Measurements from ENCODE around the gene SDK1. TPM values are rescaled to one million over a fixed set of nuclear protein-coding genes. Genes with fewer than 3 reads are reported as not detected.

SDK1 gene
- polyA plus RNA-seq, 4 donors, result 0.27 to 5.0 (median 2.1) TPM; not detected in 1

- Histone ChIP-seq H3K36me3 (ENCODE audit: control insufficient read depth in 3 of 3, insufficient read depth in 2 of 3, low read depth in 1 of 3, low read length in 3 of 3) (peaks cover 0 to 2% (median 0%) of the 10 kb centered on the region in 3 donors), H3K9me3 (ENCODE audit: control insufficient read depth in 2 of 2, insufficient read depth in 1 of 2, low read depth in 1 of 2, low read length in 1 of 2) (no peaks in the 10 kb centered on the region), H3K27me3 (ENCODE audit: control insufficient read depth in 3 of 3, insufficient read depth in 3 of 3, low read length in 3 of 3) (no peaks in the 10 kb centered on the region), H3K27ac (ENCODE audit: low read depth in 1 of 3, low read length in 2 of 3) (no peak overlapping the region), H3K4me3 (ENCODE audit: low read depth in 1 of 3, low read length in 3 of 3) (no peak overlapping the region), H3K4me1 (ENCODE audit: control insufficient read depth in 3 of 3, insufficient read depth in 2 of 3, low read depth in 1 of 3, low read length in 2 of 3) (no peaks in the 10 kb centered on the region)
- FAIRE-seq (no peak), DNase-seq (no peak)
- 88 to 92% (median 91%) methylated on average over 7 of the region's 7 CpGs for WGBS, 3 donors
These were observed 767.2 kb downstream of the SDK1 start for GRCh38 chr7:4068286-4068685.

- DNase-seq (no peak), FAIRE-seq (no peak)
- Histone ChIP-seq H3K4me3 (ENCODE audit: low read depth in 1 of 3, low read length in 3 of 3) (no peak overlapping the region), H3K9me3 (ENCODE audit: control insufficient read depth in 2 of 2, insufficient read depth in 1 of 2, low read depth in 1 of 2, low read length in 1 of 2) (no peaks in the 10 kb centered on the region), H3K27me3 (ENCODE audit: control insufficient read depth in 3 of 3, insufficient read depth in 3 of 3, low read length in 3 of 3) (no peaks in the 10 kb centered on the region), H3K4me1 (ENCODE audit: control insufficient read depth in 3 of 3, insufficient read depth in 2 of 3, low read depth in 1 of 3, low read length in 2 of 3) (no peaks in the 10 kb centered on the region), H3K27ac (ENCODE audit: low read depth in 1 of 3, low read length in 2 of 3) (no peak overlapping the region), H3K36me3 (ENCODE audit: control insufficient read depth in 3 of 3, insufficient read depth in 2 of 3, low read depth in 1 of 3, low read length in 3 of 3) (peaks cover 0 to 2% (median 0%) of the 10 kb centered on the region in 3 donors)
- WGBS, 3 donors, result 85 to 93% (median 90%) methylated on average over 23 of the region's 23 CpGs
These were observed 768.4 kb downstream of the SDK1 start for GRCh38 chr7:4069268-4070095.

- no peak overlapping the region for H3K27ac ChIP-seq (ENCODE audit: low read depth in 1 of 3, low read length in 2 of 3)
- no peak overlapping the region for H3K4me3 ChIP-seq (ENCODE audit: low read depth in 1 of 3, low read length in 3 of 3)
- peaks cover 0 to 2% (median 0%) of the 10 kb centered on the region in 3 donors for H3K36me3 ChIP-seq (ENCODE audit: control insufficient read depth in 3 of 3, insufficient read depth in 2 of 3, low read depth in 1 of 3, low read length in 3 of 3)
- FAIRE-seq, result no peak
- no peaks in the 10 kb centered on the region for H3K4me1 ChIP-seq (ENCODE audit: control insufficient read depth in 3 of 3, insufficient read depth in 2 of 3, low read depth in 1 of 3, low read length in 2 of 3)
- 80 to 83% (median 81%) methylated on average over 7 of the region's 7 CpGs for WGBS, 3 donors
- no peak for DNase-seq
- no peaks in the 10 kb centered on the region for H3K9me3 ChIP-seq (ENCODE audit: control insufficient read depth in 2 of 2, insufficient read depth in 1 of 2, low read depth in 1 of 2, low read length in 1 of 2)
- no peaks in the 10 kb centered on the region for H3K27me3 ChIP-seq (ENCODE audit: control insufficient read depth in 3 of 3, insufficient read depth in 3 of 3, low read length in 3 of 3)
These were observed 769.2 kb downstream of the SDK1 start for GRCh38 chr7:4070214-4070613.

- Histone ChIP-seq H3K4me3 (ENCODE audit: low read depth in 1 of 3, low read length in 3 of 3) (no peak overlapping the region), H3K27me3 (ENCODE audit: control insufficient read depth in 3 of 3, insufficient read depth in 3 of 3, low read length in 3 of 3) (no peaks in the 10 kb centered on the region), H3K27ac (ENCODE audit: low read depth in 1 of 3, low read length in 2 of 3) (no peak overlapping the region), H3K36me3 (ENCODE audit: control insufficient read depth in 3 of 3, insufficient read depth in 2 of 3, low read depth in 1 of 3, low read length in 3 of 3) (peaks cover 0 to 2% (median 0%) of the 10 kb centered on the region in 3 donors), H3K4me1 (ENCODE audit: control insufficient read depth in 3 of 3, insufficient read depth in 2 of 3, low read depth in 1 of 3, low read length in 2 of 3) (no peaks in the 10 kb centered on the region), H3K9me3 (ENCODE audit: control insufficient read depth in 2 of 2, insufficient read depth in 1 of 2, low read depth in 1 of 2, low read length in 1 of 2) (no peaks in the 10 kb centered on the region)
- WGBS, 3 donors, result 71 to 84% (median 82%) methylated on average over 11 of the region's 11 CpGs
- FAIRE-seq (no peak), DNase-seq (no peak)
These were observed 770.5 kb downstream of the SDK1 start for GRCh38 chr7:4071370-4072058.

GRCh38 chr7:4072161-4072925 is 771.3 kb downstream of the SDK1 start:
- H3K9me3 ChIP-seq (ENCODE audit: control insufficient read depth in 2 of 2, insufficient read depth in 1 of 2, low read depth in 1 of 2, low read length in 1 of 2), result no peaks in the 10 kb centered on the region
- no peaks in the 10 kb centered on the region for H3K27me3 ChIP-seq (ENCODE audit: control insufficient read depth in 3 of 3, insufficient read depth in 3 of 3, low read length in 3 of 3)
- peaks cover 0 to 7% (median 0%) of the 10 kb centered on the region in 3 donors for H3K36me3 ChIP-seq (ENCODE audit: control insufficient read depth in 3 of 3, insufficient read depth in 2 of 3, low read depth in 1 of 3, low read length in 3 of 3)
- no peaks in the 10 kb centered on the region for H3K4me1 ChIP-seq (ENCODE audit: control insufficient read depth in 3 of 3, insufficient read depth in 2 of 3, low read depth in 1 of 3, low read length in 2 of 3)
- FAIRE-seq (no peak), DNase-seq (no peak)
- no peak overlapping the region for H3K27ac ChIP-seq (ENCODE audit: low read depth in 1 of 3, low read length in 2 of 3)
- no peak overlapping the region for H3K4me3 ChIP-seq (ENCODE audit: low read depth in 1 of 3, low read length in 3 of 3)
- 78 to 84% (median 78%) methylated on average over 20 of the region's 20 CpGs for WGBS, 3 donors

GRCh38 chr7:4073052-4073451 is 772.0 kb downstream of the SDK1 start:
- 88 to 91% (median 91%) methylated on average over 10 of the region's 10 CpGs for WGBS, 3 donors
- Histone ChIP-seq H3K27ac (ENCODE audit: low read depth in 1 of 3, low read length in 2 of 3) (no peak overlapping the region), H3K36me3 (ENCODE audit: control insufficient read depth in 3 of 3, insufficient read depth in 2 of 3, low read depth in 1 of 3, low read length in 3 of 3) (peaks cover 0 to 10% (median 0%) of the 10 kb centered on the region in 3 donors), H3K9me3 (ENCODE audit: control insufficient read depth in 2 of 2, insufficient read depth in 1 of 2, low read depth in 1 of 2, low read length in 1 of 2) (no peaks in the 10 kb centered on the region), H3K4me1 (ENCODE audit: control insufficient read depth in 3 of 3, insufficient read depth in 2 of 3, low read depth in 1 of 3, low read length in 2 of 3) (no peaks in the 10 kb centered on the region), H3K4me3 (ENCODE audit: low read depth in 1 of 3, low read length in 3 of 3) (no peak overlapping the region), H3K27me3 (ENCODE audit: control insufficient read depth in 3 of 3, insufficient read depth in 3 of 3, low read length in 3 of 3) (no peaks in the 10 kb centered on the region)
- FAIRE-seq, result no peak
- DNase-seq, result no peak

- WGBS, 3 donors, result 84 to 90% (median 85%) methylated on average over 13 of the region's 13 CpGs
- no peak for FAIRE-seq
- Histone ChIP-seq H3K27ac (ENCODE audit: low read depth in 1 of 3, low read length in 2 of 3) (no peak overlapping the region), H3K4me3 (ENCODE audit: low read depth in 1 of 3, low read length in 3 of 3) (no peak overlapping the region), H3K27me3 (ENCODE audit: control insufficient read depth in 3 of 3, insufficient read depth in 3 of 3, low read length in 3 of 3) (no peaks in the 10 kb centered on the region), H3K4me1 (ENCODE audit: control insufficient read depth in 3 of 3, insufficient read depth in 2 of 3, low read depth in 1 of 3, low read length in 2 of 3) (no peaks in the 10 kb centered on the region), H3K36me3 (ENCODE audit: control insufficient read depth in 3 of 3, insufficient read depth in 2 of 3, low read depth in 1 of 3, low read length in 3 of 3) (peaks cover 0 to 10% (median 0%) of the 10 kb centered on the region in 3 donors), H3K9me3 (ENCODE audit: control insufficient read depth in 2 of 2, insufficient read depth in 1 of 2, low read depth in 1 of 2, low read length in 1 of 2) (no peaks in the 10 kb centered on the region)
- no peak for DNase-seq
These were observed 772.7 kb downstream of the SDK1 start for GRCh38 chr7:4073750-4074149.

- FAIRE-seq, result no peak
- no peak for DNase-seq
- WGBS, 3 donors, result 82 to 91% (median 82%) methylated on average over 8 of the region's 8 CpGs
These were observed 773.4 kb downstream of the SDK1 start for GRCh38 chr7:4074407-4074806.

More at GRCh38 chr7:4074407-4074806, 773.4 kb downstream of the SDK1 start:
- no peaks in the 10 kb centered on the region for H3K4me1 ChIP-seq (ENCODE audit: control insufficient read depth in 3 of 3, insufficient read depth in 2 of 3, low read depth in 1 of 3, low read length in 2 of 3)
- no peak overlapping the region for H3K27ac ChIP-seq (ENCODE audit: low read depth in 1 of 3, low read length in 2 of 3)
- H3K27me3 ChIP-seq (ENCODE audit: control insufficient read depth in 3 of 3, insufficient read depth in 3 of 3, low read length in 3 of 3), result no peaks in the 10 kb centered on the region
- no peak overlapping the region for H3K4me3 ChIP-seq (ENCODE audit: low read depth in 1 of 3, low read length in 3 of 3)
- no peaks in the 10 kb centered on the region for H3K9me3 ChIP-seq (ENCODE audit: control insufficient read depth in 2 of 2, insufficient read depth in 1 of 2, low read depth in 1 of 2, low read length in 1 of 2)
- peaks cover 0 to 8% (median 0%) of the 10 kb centered on the region in 3 donors for H3K36me3 ChIP-seq (ENCODE audit: control insufficient read depth in 3 of 3, insufficient read depth in 2 of 3, low read depth in 1 of 3, low read length in 3 of 3)

Measured in small intestine (tissue), 7 donors.